DND-41 (cell line): ENCODE results near the gene ALDH16A1.

Source experiments
- EZH2 ChIP-seq: IDR thresholded peaks from 3 replicates; pipeline ENCODE4 v1.6.1; 2012; ENCODE audit warnings: borderline replicate concordance, low read depth, mild to moderate bottlenecking, moderate library complexity, low read length, inconsistent platforms; ENCODE audit not compliant: severe bottlenecking
- TF ChIP-seq, protein P1 (sequence below): IDR thresholded peaks from 2 replicates; pipeline ENCODE4 v1.5.1; 2012; ENCODE audit warnings: borderline replicate concordance, low read length, moderate library complexity, mild to moderate bottlenecking; ENCODE audit not compliant: poor library complexity, severe bottlenecking; ENCODE audit errors: extremely low read depth

DNA sequence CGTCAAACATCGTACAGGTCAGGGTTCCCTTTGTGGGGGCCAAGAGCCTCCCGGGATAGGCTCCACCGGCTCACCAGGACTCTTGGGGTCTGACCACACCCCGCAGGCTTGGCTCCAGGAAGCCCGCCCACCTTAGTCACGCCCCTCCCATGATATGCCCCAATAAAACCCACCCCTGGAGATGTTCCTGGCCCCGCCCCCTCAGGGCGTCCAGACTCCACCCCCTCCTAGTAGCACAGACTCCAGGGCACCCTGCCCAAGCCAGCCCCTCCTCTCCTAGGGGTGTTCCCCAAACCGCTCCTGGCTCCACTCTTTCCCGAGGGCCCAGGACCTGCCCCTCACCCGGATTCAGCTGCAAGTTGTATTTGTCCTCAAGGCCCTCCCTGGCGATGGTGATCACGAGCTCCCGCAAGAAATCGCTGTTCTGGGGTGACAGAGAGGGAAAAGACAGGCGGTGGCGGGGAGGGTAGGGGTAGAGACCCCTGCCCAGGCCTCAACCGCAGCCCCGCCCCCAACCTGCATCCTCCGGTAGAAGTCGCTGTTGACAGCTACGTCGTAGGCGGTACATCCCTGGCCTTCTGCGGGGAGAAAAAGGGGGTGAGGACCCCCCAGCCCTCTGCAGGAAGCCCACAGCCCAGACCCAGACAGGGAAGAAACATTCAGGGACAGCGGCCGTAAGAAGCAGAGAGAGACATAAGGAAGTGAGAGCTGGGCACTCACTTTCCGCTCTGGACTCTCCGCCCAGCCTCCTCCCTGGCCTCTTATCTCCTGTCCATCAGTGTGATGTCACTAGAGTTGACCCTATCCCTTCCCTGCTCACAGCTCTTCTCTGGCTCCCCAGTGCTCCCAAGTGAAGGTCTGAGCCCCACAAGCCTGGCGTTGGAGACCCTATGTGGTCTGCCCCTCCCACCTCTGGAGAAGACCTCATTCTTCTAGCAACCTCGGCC lies 5.3 kb upstream of the ALDH16A1 start:
- TF ChIP-seq, protein P1, sequence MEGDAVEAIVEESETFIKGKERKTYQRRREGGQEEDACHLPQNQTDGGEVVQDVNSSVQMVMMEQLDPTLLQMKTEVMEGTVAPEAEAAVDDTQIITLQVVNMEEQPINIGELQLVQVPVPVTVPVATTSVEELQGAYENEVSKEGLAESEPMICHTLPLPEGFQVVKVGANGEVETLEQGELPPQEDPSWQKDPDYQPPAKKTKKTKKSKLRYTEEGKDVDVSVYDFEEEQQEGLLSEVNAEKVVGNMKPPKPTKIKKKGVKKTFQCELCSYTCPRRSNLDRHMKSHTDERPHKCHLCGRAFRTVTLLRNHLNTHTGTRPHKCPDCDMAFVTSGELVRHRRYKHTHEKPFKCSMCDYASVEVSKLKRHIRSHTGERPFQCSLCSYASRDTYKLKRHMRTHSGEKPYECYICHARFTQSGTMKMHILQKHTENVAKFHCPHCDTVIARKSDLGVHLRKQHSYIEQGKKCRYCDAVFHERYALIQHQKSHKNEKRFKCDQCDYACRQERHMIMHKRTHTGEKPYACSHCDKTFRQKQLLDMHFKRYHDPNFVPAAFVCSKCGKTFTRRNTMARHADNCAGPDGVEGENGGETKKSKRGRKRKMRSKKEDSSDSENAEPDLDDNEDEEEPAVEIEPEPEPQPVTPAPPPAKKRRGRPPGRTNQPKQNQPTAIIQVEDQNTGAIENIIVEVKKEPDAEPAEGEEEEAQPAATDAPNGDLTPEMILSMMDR, result no peak
- no peak for TF ChIP-seq EZH2
